WTC11 (cell line): ENCODE data around the gene C12orf56. TPM values are rescaled to one million over a fixed set of nuclear protein-coding genes. Genes with fewer than 3 reads are reported as not detected.

ENCODE experiments used
- ATAC-seq: fragments of 200-7000 bp; cut with Tn5 transposase; 2 replicates; pipeline ENCODE4 v1.10.0; 2021; ENCODE audit warnings: mild to moderate bottlenecking, moderate library complexity
- CTCF ChIA-PET: fragments of 300-600 bp; sonication (Branson Sonifier 250); formaldehyde crosslinking; loops from one replicate; lab custom pipeline; 2021; ENCODE audit warnings: antibody characterized with exemption; lab: Charles Lee
- POLR2A ChIA-PET: fragments of 350-600 bp; sonication (Branson Sonifier 250); formaldehyde crosslinking; loops from one replicate; lab custom pipeline; 2021; ENCODE audit warnings: antibody characterized with exemption; lab: Charles Lee
- DNase-seq: peaks from one replicate; pipeline ENCODE4 v3.0.0; 2021; ENCODE audit warnings: low spot score
- H3K27ac Mint-ChIP-seq: 2 replicates; pipeline ENCODE4 v1.8.0; 2021; ENCODE audit warnings: mixed read lengths
- H3K27me3 Mint-ChIP-seq: 2 replicates; pipeline ENCODE4 v1.8.0; 2021; ENCODE audit warnings: low read depth, mild to moderate bottlenecking, moderate library complexity, mixed read lengths
- H3K36me3 Mint-ChIP-seq: 2 replicates; pipeline ENCODE4 v1.8.0; 2021; ENCODE audit warnings: mixed read lengths
- H3K4me1 Mint-ChIP-seq: 2 replicates; pipeline ENCODE4 v1.8.0; 2022; ENCODE audit warnings: mixed read lengths
- H3K4me3 Mint-ChIP-seq: 2 replicates; pipeline ENCODE4 v1.8.0; 2021; ENCODE audit warnings: mild to moderate bottlenecking, moderate library complexity, mixed read lengths
- H3K9me3 Mint-ChIP-seq: 2 replicates; pipeline ENCODE4 v1.8.0; 2021; ENCODE audit warnings: mixed read lengths
- CREM ChIP-seq: sonication (generic); formaldehyde crosslinking; IDR thresholded peaks from 2 replicates; pipeline ENCODE4 v1.8.1; 2022; ENCODE audit warnings: mild to moderate bottlenecking, missing genetic modification reagents, moderate library complexity
- ELF4 ChIP-seq: sonication (generic); formaldehyde crosslinking; IDR thresholded peaks from 2 replicates; pipeline ENCODE4 v1.8.1; 2022; ENCODE audit warnings: low read depth, mild to moderate bottlenecking, moderate library complexity, missing genetic modification reagents
- EMX1 ChIP-seq: fragments of 250-450 bp; sonication (Bioruptor Pico); IDR thresholded peaks from 2 replicates; pipeline ENCODE4 v1.8.0; 2021; ENCODE audit warnings: mild to moderate bottlenecking
- ESRRA ChIP-seq: sonication (generic); formaldehyde crosslinking; IDR thresholded peaks from 2 replicates; pipeline ENCODE4 v1.8.1; 2022; ENCODE audit warnings: mild to moderate bottlenecking, missing genetic modification reagents, borderline replicate concordance
- ETV6 ChIP-seq: sonication (generic); formaldehyde crosslinking; IDR thresholded peaks from 2 replicates; pipeline ENCODE4 v1.8.1; 2022; ENCODE audit warnings: mild to moderate bottlenecking, missing genetic modification reagents
- HMGA2 ChIP-seq: fragments of 250-450 bp; sonication (Bioruptor Pico); IDR thresholded peaks from 2 replicates; pipeline ENCODE4 v1.4.0; 2021; ENCODE audit warnings: mild to moderate bottlenecking, moderate library complexity
- NFE2L1 ChIP-seq: sonication (generic); formaldehyde crosslinking; IDR thresholded peaks from 2 replicates; pipeline ENCODE4 v1.8.1; 2023; ENCODE audit warnings: missing genetic modification reagents
- PRRX2 ChIP-seq: fragments of 250-450 bp; sonication (Bioruptor Pico); IDR thresholded peaks from 2 replicates; pipeline ENCODE4 v1.8.0; 2021; ENCODE audit warnings: mild to moderate bottlenecking
- SOX15 ChIP-seq: fragments of 250-450 bp; sonication (Bioruptor Pico); IDR thresholded peaks from 2 replicates; pipeline ENCODE4 v1.9.0; 2021; ENCODE audit warnings: mild to moderate bottlenecking
- TCF7 ChIP-seq: sonication (generic); formaldehyde crosslinking; IDR thresholded peaks from 2 replicates; pipeline ENCODE4 v1.8.0; 2022; ENCODE audit warnings: mild to moderate bottlenecking, low read depth, missing genetic modification reagents, moderate library complexity
- ZNF219 ChIP-seq: sonication (generic); formaldehyde crosslinking; IDR thresholded peaks from 2 replicates; pipeline ENCODE4 v1.8.0; 2023; ENCODE audit warnings: missing genetic modification reagents, mild to moderate bottlenecking, borderline replicate concordance
- ZNF317 ChIP-seq: sonication (generic); formaldehyde crosslinking; IDR thresholded peaks from 2 replicates; pipeline ENCODE4 v1.8.1; 2023; ENCODE audit warnings: low read depth, mild to moderate bottlenecking, moderate library complexity, missing genetic modification reagents, borderline replicate concordance
- ZNF423 ChIP-seq: fragments of 250-450 bp; sonication (Bioruptor Pico); IDR thresholded peaks from 2 replicates; pipeline ENCODE4 v2.1.2; 2022; ENCODE audit warnings: mild to moderate bottlenecking, moderate library complexity
- total RNA-seq: library from RNA; stranded (reverse); gene quantifications from 3 replicates; pipeline ENCODE4 v1.2.3, GENCODE V29; 2021
- TF ChIP-seq, protein P1 (sequence below): sonication (generic); formaldehyde crosslinking; IDR thresholded peaks from 2 replicates; pipeline ENCODE4 v1.8.1; 2023; ENCODE audit warnings: mild to moderate bottlenecking, missing genetic modification reagents
- TF ChIP-seq, protein P2 (sequence below): sonication (generic); formaldehyde crosslinking; IDR thresholded peaks from 2 replicates; pipeline ENCODE4 v1.8.0; 2022; ENCODE audit warnings: mild to moderate bottlenecking, missing genetic modification reagents
- TF ChIP-seq, protein P3 (sequence below): sonication (generic); formaldehyde crosslinking; IDR thresholded peaks from 2 replicates; pipeline ENCODE4 v1.8.1; 2023; ENCODE audit warnings: mild to moderate bottlenecking, moderate library complexity, missing genetic modification reagents
- TF ChIP-seq, protein P4 (sequence below): fragments of 250-450 bp; sonication (Bioruptor Pico); IDR thresholded peaks from 2 replicates; pipeline ENCODE4 v1.9.0; 2021; ENCODE audit warnings: moderate library complexity, mild to moderate bottlenecking, inconsistent platforms, borderline replicate concordance
- TF ChIP-seq, protein P5 (sequence below): sonication (generic); formaldehyde crosslinking; IDR thresholded peaks from 2 replicates; pipeline ENCODE4 v1.8.1; 2022; ENCODE audit warnings: missing genetic modification reagents, borderline replicate concordance
- TF ChIP-seq, protein P6 (sequence below): sonication (generic); formaldehyde crosslinking; IDR thresholded peaks from 2 replicates; pipeline ENCODE4 v1.8.1; 2022; ENCODE audit warnings: mild to moderate bottlenecking, missing genetic modification reagents, moderate library complexity, borderline replicate concordance
- TF ChIP-seq, protein P7 (sequence below): sonication (generic); formaldehyde crosslinking; IDR thresholded peaks from 2 replicates; pipeline ENCODE4 v1.8.1; 2023; ENCODE audit warnings: mild to moderate bottlenecking, missing genetic modification reagents, moderate library complexity

C12orf56 gene
- total RNA-seq, 1 experiment from 2014 or later, result 2.5 TPM

DNA sequence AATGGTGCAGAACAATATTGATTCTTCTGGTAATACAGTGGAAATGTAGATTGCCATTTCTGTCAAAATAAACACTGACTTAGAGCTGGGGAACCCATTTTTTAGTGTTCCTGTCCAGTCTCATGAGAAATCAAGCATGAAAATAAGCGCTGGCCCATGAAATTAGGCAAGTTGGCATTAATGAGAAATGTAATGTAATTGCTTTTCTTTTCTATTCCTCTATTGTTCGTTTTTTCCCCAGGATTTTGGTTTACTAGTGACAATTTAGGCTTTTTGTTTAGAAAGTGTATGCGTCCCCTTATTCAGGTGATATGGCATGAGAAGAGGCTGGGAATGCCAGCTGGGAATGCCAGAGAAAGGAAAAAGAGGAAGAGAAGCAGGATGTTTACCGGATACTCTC, 104.0 kb downstream of the C12orf56 start:
- Mint-ChIP-seq H3K4me3 (no peak overlapping the region), H3K36me3 (peaks cover 6% of the 10 kb centered on the region; the same call in 1 of the 2 replicates), H3K9me3 (peaks cover 6% of the 10 kb centered on the region; the same call in 1 of the 2 replicates), H3K27ac (no peak overlapping the region), H3K27me3 (no peaks in the 10 kb centered on the region), H3K4me1 (no peaks in the 10 kb centered on the region)
- CTCF ChIA-PET, result no interaction called here
- DNase-seq, result no peak
- POLR2A ChIA-PET, result no interaction called here
- ATAC-seq, result no peak
- TF ChIP-seq CREM (CRISPR knock-in tag) (no peak), ELF4 (no peak), TCF7 (CRISPR knock-in tag) (no peak), NFE2L1 (no peak), ZNF219 (CRISPR knock-in tag) (no peak), PRRX2 (no peak), ZNF423 (no peak), ETV6 (CRISPR knock-in tag) (no peak), EMX1 (CRISPR knock-in tag) (no peak), SOX15 (CRISPR knock-in tag) (no peak), ESRRA (CRISPR knock-in tag) (no peak), ZNF317 (CRISPR knock-in tag) (no peak), HMGA2 (no peak)
- TF ChIP-seq, protein P1, sequence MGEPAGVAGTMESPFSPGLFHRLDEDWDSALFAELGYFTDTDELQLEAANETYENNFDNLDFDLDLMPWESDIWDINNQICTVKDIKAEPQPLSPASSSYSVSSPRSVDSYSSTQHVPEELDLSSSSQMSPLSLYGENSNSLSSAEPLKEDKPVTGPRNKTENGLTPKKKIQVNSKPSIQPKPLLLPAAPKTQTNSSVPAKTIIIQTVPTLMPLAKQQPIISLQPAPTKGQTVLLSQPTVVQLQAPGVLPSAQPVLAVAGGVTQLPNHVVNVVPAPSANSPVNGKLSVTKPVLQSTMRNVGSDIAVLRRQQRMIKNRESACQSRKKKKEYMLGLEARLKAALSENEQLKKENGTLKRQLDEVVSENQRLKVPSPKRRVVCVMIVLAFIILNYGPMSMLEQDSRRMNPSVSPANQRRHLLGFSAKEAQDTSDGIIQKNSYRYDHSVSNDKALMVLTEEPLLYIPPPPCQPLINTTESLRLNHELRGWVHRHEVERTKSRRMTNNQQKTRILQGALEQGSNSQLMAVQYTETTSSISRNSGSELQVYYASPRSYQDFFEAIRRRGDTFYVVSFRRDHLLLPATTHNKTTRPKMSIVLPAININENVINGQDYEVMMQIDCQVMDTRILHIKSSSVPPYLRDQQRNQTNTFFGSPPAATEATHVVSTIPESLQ, result no peak
- TF ChIP-seq, protein P2, sequence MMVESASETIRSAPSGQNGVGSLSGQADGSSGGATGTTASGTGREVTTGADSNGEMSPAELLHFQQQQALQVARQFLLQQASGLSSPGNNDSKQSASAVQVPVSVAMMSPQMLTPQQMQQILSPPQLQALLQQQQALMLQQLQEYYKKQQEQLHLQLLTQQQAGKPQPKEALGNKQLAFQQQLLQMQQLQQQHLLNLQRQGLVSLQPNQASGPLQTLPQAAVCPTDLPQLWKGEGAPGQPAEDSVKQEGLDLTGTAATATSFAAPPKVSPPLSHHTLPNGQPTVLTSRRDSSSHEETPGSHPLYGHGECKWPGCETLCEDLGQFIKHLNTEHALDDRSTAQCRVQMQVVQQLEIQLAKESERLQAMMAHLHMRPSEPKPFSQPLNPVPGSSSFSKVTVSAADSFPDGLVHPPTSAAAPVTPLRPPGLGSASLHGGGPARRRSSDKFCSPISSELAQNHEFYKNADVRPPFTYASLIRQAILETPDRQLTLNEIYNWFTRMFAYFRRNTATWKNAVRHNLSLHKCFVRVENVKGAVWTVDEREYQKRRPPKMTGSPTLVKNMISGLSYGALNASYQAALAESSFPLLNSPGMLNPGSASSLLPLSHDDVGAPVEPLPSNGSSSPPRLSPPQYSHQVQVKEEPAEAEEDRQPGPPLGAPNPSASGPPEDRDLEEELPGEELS (CRISPR knock-in tag), result no peak
- TF ChIP-seq, protein P3, sequence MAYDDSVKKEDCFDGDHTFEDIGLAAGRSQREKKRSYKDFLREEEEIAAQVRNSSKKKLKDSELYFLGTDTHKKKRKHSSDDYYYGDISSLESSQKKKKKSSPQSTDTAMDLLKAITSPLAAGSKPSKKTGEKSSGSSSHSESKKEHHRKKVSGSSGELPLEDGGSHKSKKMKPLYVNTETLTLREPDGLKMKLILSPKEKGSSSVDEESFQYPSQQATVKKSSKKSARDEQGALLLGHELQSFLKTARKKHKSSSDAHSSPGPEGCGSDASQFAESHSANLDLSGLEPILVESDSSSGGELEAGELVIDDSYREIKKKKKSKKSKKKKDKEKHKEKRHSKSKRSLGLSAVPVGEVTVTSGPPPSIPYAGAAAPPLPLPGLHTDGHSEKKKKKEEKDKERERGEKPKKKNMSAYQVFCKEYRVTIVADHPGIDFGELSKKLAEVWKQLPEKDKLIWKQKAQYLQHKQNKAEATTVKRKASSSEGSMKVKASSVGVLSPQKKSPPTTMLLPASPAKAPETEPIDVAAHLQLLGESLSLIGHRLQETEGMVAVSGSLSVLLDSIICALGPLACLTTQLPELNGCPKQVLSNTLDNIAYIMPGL (CRISPR knock-in tag), result no peak
- TF ChIP-seq, protein P4, sequence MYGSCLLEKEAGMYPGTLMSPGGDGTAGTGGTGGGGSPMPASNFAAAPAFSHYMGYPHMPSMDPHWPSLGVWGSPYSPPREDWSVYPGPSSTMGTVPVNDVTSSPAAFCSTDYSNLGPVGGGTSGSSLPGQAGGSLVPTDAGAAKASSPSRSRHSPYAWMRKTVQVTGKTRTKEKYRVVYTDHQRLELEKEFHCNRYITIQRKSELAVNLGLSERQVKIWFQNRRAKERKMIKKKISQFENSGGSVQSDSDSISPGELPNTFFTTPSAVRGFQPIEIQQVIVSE (CRISPR knock-in tag), result no peak
- TF ChIP-seq, protein P5, sequence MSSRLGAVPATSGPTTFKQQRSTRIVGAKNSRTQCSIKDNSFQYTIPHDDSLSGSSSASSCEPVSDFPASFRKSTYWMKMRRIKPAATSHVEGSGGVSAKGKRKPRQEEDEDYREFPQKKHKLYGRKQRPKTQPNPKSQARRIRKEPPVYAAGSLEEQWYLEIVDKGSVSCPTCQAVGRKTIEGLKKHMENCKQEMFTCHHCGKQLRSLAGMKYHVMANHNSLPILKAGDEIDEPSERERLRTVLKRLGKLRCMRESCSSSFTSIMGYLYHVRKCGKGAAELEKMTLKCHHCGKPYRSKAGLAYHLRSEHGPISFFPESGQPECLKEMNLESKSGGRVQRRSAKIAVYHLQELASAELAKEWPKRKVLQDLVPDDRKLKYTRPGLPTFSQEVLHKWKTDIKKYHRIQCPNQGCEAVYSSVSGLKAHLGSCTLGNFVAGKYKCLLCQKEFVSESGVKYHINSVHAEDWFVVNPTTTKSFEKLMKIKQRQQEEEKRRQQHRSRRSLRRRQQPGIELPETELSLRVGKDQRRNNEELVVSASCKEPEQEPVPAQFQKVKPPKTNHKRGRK, result no peak
- TF ChIP-seq, protein P6, sequence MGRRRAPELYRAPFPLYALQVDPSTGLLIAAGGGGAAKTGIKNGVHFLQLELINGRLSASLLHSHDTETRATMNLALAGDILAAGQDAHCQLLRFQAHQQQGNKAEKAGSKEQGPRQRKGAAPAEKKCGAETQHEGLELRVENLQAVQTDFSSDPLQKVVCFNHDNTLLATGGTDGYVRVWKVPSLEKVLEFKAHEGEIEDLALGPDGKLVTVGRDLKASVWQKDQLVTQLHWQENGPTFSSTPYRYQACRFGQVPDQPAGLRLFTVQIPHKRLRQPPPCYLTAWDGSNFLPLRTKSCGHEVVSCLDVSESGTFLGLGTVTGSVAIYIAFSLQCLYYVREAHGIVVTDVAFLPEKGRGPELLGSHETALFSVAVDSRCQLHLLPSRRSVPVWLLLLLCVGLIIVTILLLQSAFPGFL (CRISPR knock-in tag), result no peak
- TF ChIP-seq, protein P7, sequence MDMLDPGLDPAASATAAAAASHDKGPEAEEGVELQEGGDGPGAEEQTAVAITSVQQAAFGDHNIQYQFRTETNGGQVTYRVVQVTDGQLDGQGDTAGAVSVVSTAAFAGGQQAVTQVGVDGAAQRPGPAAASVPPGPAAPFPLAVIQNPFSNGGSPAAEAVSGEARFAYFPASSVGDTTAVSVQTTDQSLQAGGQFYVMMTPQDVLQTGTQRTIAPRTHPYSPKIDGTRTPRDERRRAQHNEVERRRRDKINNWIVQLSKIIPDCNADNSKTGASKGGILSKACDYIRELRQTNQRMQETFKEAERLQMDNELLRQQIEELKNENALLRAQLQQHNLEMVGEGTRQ (CRISPR knock-in tag), result no peak
